GM12872 (cell line): ENCODE measurements around the gene PRKCE.

Source experiments
- CTCF ChIP-seq: IDR thresholded peaks from 3 replicates; pipeline ENCODE4 v1.5.1; 2011; ENCODE audit warnings: low read depth, mild to moderate bottlenecking, low read length, moderate library complexity; ENCODE audit not compliant: insufficient read depth

Gene PRKCE

GRCh38 chr2:46146866-46147502, 495.5 kb downstream of the PRKCE start:
- TF ChIP-seq CTCF: no peak

- TF ChIP-seq CTCF: no peak
These were observed 496.3 kb downstream of the PRKCE start for GRCh38 chr2:46147626-46148368.

GRCh38 chr2:46148369-46148736, 496.9 kb downstream of the PRKCE start:
- TF ChIP-seq CTCF: no peak

- TF ChIP-seq CTCF: no peak
These were observed 499.0 kb downstream of the PRKCE start for GRCh38 chr2:46150445-46150955.

- no peak for TF ChIP-seq CTCF
These were observed 500.1 kb downstream of the PRKCE start for GRCh38 chr2:46151577-46151976.

GRCh38 chr2:46153996-46154753, 502.7 kb downstream of the PRKCE start:
- no peak for TF ChIP-seq CTCF
